IMR-90 (cell line): Measurements from ENCODE around the gene STPG1. TPM values are rescaled to one million over a fixed set of nuclear protein-coding genes. Genes with fewer than 3 reads are reported as not detected.

Experiments used
- ATAC-seq: fragments of 200-7000 bp; cut with Tn5 transposase; 2 replicates; pipeline ENCODE4 v1.9.1; 2020; ENCODE audit warnings: low read depth, mild to moderate bottlenecking, moderate library complexity
- BruUV-seq: library from RNA; stranded (reverse); fragments of 400-500 nt; replicated peaks from 2 replicates; lab custom pipeline; 2021; lab: Mats Ljungman, UMichigan
- CTCF ChIA-PET: fragments of 300-600 bp; formaldehyde crosslinking; extraction: SDS; loops from one replicate; lab custom pipeline; 2021; ENCODE audit warnings: antibody characterized with exemption; lab: Yijun Ruan, JAX
- POLR2A ChIA-PET: fragments of 300-600 bp; sonication (Branson Sonifier 250); formaldehyde crosslinking; loops from one replicate; lab custom pipeline; 2022; ENCODE audit warnings: antibody characterized with exemption; ENCODE audit not compliant: unreplicated experiment; lab: Charles Lee
- DNase-seq: peaks from one replicate; pipeline ENCODE4 v3.0.0; 2013
- H2AFZ ChIP-seq: replicated peaks from 2 replicates; pipeline ENCODE3; 2013; ENCODE audit warnings: low read length, mild to moderate bottlenecking; ENCODE audit not compliant: poor library complexity
- H2AK5ac ChIP-seq: 2 replicates; pipeline ENCODE4 v1.6.1; 2013; ENCODE audit warnings: low read depth, low read length, inconsistent platforms
- H2AK9ac ChIP-seq: replicated peaks from 2 replicates; pipeline ENCODE3; 2013; ENCODE audit warnings: mild to moderate bottlenecking, low read depth, low read length, moderate library complexity; ENCODE audit not compliant: poor library complexity
- H2BK120ac ChIP-seq: 2 replicates; pipeline ENCODE4 v1.6.1; 2013; ENCODE audit warnings: low read depth, low read length, inconsistent platforms
- H2BK15ac ChIP-seq: 3 replicates; pipeline ENCODE4 v1.6.1; 2013; ENCODE audit warnings: low read depth, low read length, inconsistent platforms
- H2BK20ac ChIP-seq: 2 replicates; pipeline ENCODE4 v1.6.1; 2013; ENCODE audit warnings: low read depth, mild to moderate bottlenecking, inconsistent platforms, low read length, moderate library complexity
- H2BK5ac ChIP-seq: 2 replicates; pipeline ENCODE4 v1.6.1; 2013; ENCODE audit warnings: mild to moderate bottlenecking, low read depth, low read length, inconsistent platforms; ENCODE audit not compliant: poor library complexity, severe bottlenecking
- H3K14ac ChIP-seq: replicated peaks from 2 replicates; pipeline ENCODE4 v1.6.1; 2013; ENCODE audit warnings: low read depth, low read length, inconsistent platforms
- H3K18ac ChIP-seq: 2 replicates; pipeline ENCODE4 v1.6.1; 2013; ENCODE audit warnings: low read depth, low read length, control low read depth
- H3K23ac ChIP-seq: 2 replicates; pipeline ENCODE4 v1.6.1; 2013; ENCODE audit warnings: low read depth, low read length, inconsistent platforms
- H3K27ac ChIP-seq: 2 replicates; pipeline ENCODE4 v1.5.1; 2013; ENCODE audit warnings: mild to moderate bottlenecking, control low read depth, low read length; ENCODE audit not compliant: insufficient read depth
- H3K27me3 ChIP-seq: 2 replicates; pipeline ENCODE4 v1.6.1; 2013; ENCODE audit warnings: low read length; ENCODE audit not compliant: control insufficient read depth, insufficient read depth
- H3K36me3 ChIP-seq: 2 replicates; pipeline ENCODE4 v1.6.1; 2013; ENCODE audit warnings: low read length, mixed read lengths; ENCODE audit not compliant: control insufficient read depth, insufficient read depth
- H3K4ac ChIP-seq: 2 replicates; pipeline ENCODE4 v1.6.1; 2013; ENCODE audit warnings: low read depth, low read length, inconsistent platforms
- H3K4me1 ChIP-seq: 2 replicates; pipeline ENCODE4 v1.6.1; 2013; ENCODE audit warnings: low read length, mixed read lengths; ENCODE audit not compliant: control insufficient read depth, insufficient read depth
- H3K4me2 ChIP-seq: 2 replicates; pipeline ENCODE4 v1.6.1; 2013; ENCODE audit warnings: low read depth, mild to moderate bottlenecking, control low read depth, low read length, moderate library complexity
- H3K4me3 ChIP-seq: 2 replicates; pipeline ENCODE4 v1.5.1; 2013; ENCODE audit warnings: low read depth, mild to moderate bottlenecking, control low read depth, low read length, moderate library complexity; ENCODE audit not compliant: insufficient read depth
- H3K56ac ChIP-seq: 2 replicates; pipeline ENCODE4 v1.6.1; 2013; ENCODE audit warnings: low read length, inconsistent platforms; ENCODE audit not compliant: insufficient read depth; ENCODE audit errors: extremely low read depth
- H3K79me1 ChIP-seq, 2 experiments: 2 replicates each; pipeline ENCODE4 v1.6.1; 2013; ENCODE audit warnings: low read length in 2 of 2, inconsistent platforms in 1 of 2, low read depth in 1 of 2
- H3K9ac ChIP-seq: 2 replicates; pipeline ENCODE4 v1.6.1; 2013; ENCODE audit warnings: low read depth, low read length, control low read depth
- H3K9me1 ChIP-seq: 2 replicates; pipeline ENCODE4 v1.6.1; 2013; ENCODE audit warnings: low read length, inconsistent platforms; ENCODE audit not compliant: insufficient read depth
- H3K9me3 ChIP-seq: 2 replicates; pipeline ENCODE4 v1.6.1; 2013; ENCODE audit warnings: low read length; ENCODE audit not compliant: control insufficient read depth, insufficient read depth
- H4K20me1 ChIP-seq: 2 replicates; pipeline ENCODE4 v1.6.1; 2013; ENCODE audit warnings: low read length, inconsistent platforms; ENCODE audit not compliant: insufficient read depth
- H4K5ac ChIP-seq: 2 replicates; pipeline ENCODE4 v1.6.1; 2013; ENCODE audit warnings: mild to moderate bottlenecking, low read depth, low read length, control low read depth
- H4K8ac ChIP-seq, 2 experiments: 2 replicates each; pipeline ENCODE4 v1.6.1; 2013; ENCODE audit warnings: low read depth in 2 of 2, low read length in 2 of 2, control low read depth in 1 of 2, inconsistent platforms in 1 of 2
- H4K91ac ChIP-seq: 2 replicates; pipeline ENCODE4 v1.6.1; 2013; ENCODE audit warnings: low read depth, low read length, inconsistent platforms; ENCODE audit not compliant: insufficient read depth
- BHLHE40 ChIP-seq: fragments of 150-350 bp; IDR thresholded peaks from 2 replicates; pipeline ENCODE4 v1.6.1; 2016; ENCODE audit warnings: mild to moderate bottlenecking, low read depth, low read length
- CEBPB ChIP-seq: IDR thresholded peaks from 2 replicates; pipeline ENCODE4 v1.6.1; 2012; ENCODE audit warnings: low read depth, low read length, improper control_type of control experiment
- CHD1 ChIP-seq: IDR thresholded peaks from 2 replicates; pipeline ENCODE4 v1.6.1; 2012; ENCODE audit warnings: low read depth, low read length, improper control_type of control experiment
- FOS ChIP-seq: fragments of 150-350 bp; IDR thresholded peaks from 2 replicates; pipeline ENCODE4 v1.6.1; 2016; ENCODE audit warnings: low read depth, low read length
- MAFK ChIP-seq: IDR thresholded peaks from 2 replicates; pipeline ENCODE4 v1.6.1; 2012; ENCODE audit warnings: low read depth, low read length, improper control_type of control experiment
- MAZ ChIP-seq: IDR thresholded peaks from 2 replicates; pipeline ENCODE4 v1.6.1; 2012; ENCODE audit warnings: low read depth, mild to moderate bottlenecking, low read length, improper control_type of control experiment, moderate library complexity, borderline replicate concordance
- MXI1 ChIP-seq: IDR thresholded peaks from 2 replicates; pipeline ENCODE4 v1.6.1; 2012; ENCODE audit warnings: low read depth, mild to moderate bottlenecking, low read length, moderate library complexity, borderline replicate concordance
- NFE2L2 ChIP-seq: fragments of 150-350 bp; IDR thresholded peaks from 2 replicates; pipeline ENCODE4 v1.6.1; 2016; ENCODE audit warnings: low read depth, mild to moderate bottlenecking, low read length
- POLR2A ChIP-seq: IDR thresholded peaks from 2 replicates; pipeline ENCODE4 v1.6.1; 2012; ENCODE audit warnings: mild to moderate bottlenecking, low read depth, low read length
- RAD21 ChIP-seq: IDR thresholded peaks from 2 replicates; pipeline ENCODE4 v1.6.1; 2012; ENCODE audit warnings: low read length, improper control_type of control experiment
- RCOR1 ChIP-seq: IDR thresholded peaks from 2 replicates; pipeline ENCODE4 v1.6.1; 2012; ENCODE audit warnings: mild to moderate bottlenecking, low read length, improper control_type of control experiment; ENCODE audit not compliant: insufficient replicate concordance
- RFX5 ChIP-seq: IDR thresholded peaks from 2 replicates; pipeline ENCODE4 v1.8.0; 2012; ENCODE audit warnings: low read depth, mild to moderate bottlenecking, low read length, moderate library complexity
- SMC3 ChIP-seq: fragments of 150-350 bp; IDR thresholded peaks from 2 replicates; pipeline ENCODE4 v1.6.1; 2016; ENCODE audit warnings: low read depth, mild to moderate bottlenecking, antibody characterized with exemption, low read length, moderate library complexity
- WGBS, 2 experiments: methylation state at CpG; one replicate each; pipeline versions ENCODE4 v1.1.5 to v1.1.7; 2013; ENCODE audit warnings: missing lambda C conversion rate in 2 of 2; ENCODE audit not compliant: insufficient read length in 1 of 2; ENCODE audit errors: extremely low coverage in 2 of 2; 5-methylcytosine and 5-hydroxymethylcytosine counted together
- dilution Hi-C: fragments of 300-500 bp; cut with HindIII; formaldehyde crosslinking; loops from one replicate; pipeline ENCODE4 v1.14.3; 2018; ENCODE audit warnings: low sequenced_read_pairs; ENCODE audit not compliant: unreplicated experiment
- in situ Hi-C: fragments of 300-500 bp; cut with MboI; formaldehyde crosslinking; loops from 3 replicates; pipeline ENCODE4 v1.14.3; 2019; ENCODE audit warnings: low sequenced_read_pairs, inconsistent platforms, mixed read lengths
- intact Hi-C: fragments of 100-400 bp; cut with micrococcal nuclease; formaldehyde crosslinking; loops from 2 replicates; pipeline ENCODE4 v1.10.0; 2022
- polyA plus RNA-seq, 3 experiments: library from polyadenylated mRNA; depleted of rRNA; stranded (reverse); fragments of >200 nt; gene quantifications; 2 replicates each; pipeline ENCODE4 v1.2.3, GENCODE V29; 2012; ENCODE audit warnings: low replicate concordance in 1 of 3
- total RNA-seq: library from RNA; depleted of rRNA; stranded (reverse); fragments of >200 nt; gene quantifications from 2 replicates; pipeline ENCODE4 v1.2.3, GENCODE V29; 2012
- TF ChIP-seq, protein P1 (sequence below): conservative IDR thresholded peaks from 2 replicates; pipeline ENCODE4 v1.5.1; 2012; ENCODE audit warnings: mild to moderate bottlenecking, low read depth, low read length, improper control_type of control experiment
- TF ChIP-seq, protein P2 (sequence below): fragments of 150-350 bp; IDR thresholded peaks from 2 replicates; pipeline ENCODE4 v1.6.1; 2017; ENCODE audit warnings: mild to moderate bottlenecking, antibody characterized with exemption, low read length, low read depth
- TF ChIP-seq, protein P3 (sequence below): fragments of 150-350 bp; IDR thresholded peaks from 2 replicates; pipeline ENCODE4 v1.6.1; 2016; ENCODE audit warnings: low read depth, mild to moderate bottlenecking, low read length, moderate library complexity, borderline replicate concordance

STPG1 gene
- total and polyA plus RNA-seq, 2 of the 4 experiments (the other 2 are of a cell fraction) = 3.0 to 6.5 TPM

DNA sequence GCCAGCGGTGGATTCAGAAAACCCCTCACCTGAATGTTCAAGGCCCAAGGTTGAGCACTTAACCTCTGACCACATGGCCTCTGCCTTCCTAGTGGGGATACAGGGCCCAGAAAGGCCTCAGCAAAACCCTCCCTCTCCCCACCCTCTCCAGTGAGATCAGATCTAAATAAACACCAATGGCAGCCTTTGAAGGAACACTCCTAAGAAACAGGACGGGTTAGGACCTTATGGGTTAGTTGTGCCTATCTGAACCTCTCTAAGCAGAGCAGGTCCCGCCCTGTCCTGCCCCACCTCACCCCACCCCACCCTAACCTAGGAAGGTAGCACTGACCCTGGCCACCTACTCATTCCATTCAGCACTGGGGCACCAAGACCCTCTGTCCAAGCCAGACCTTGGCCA, 102.3 kb downstream of the STPG1 start:
- no peak overlapping the region for H3K14ac ChIP-seq
- no peak overlapping the region for H3K56ac ChIP-seq
- H3K9ac ChIP-seq = no peak overlapping the region
- no peak overlapping the region for H3K4ac ChIP-seq
- H4K8ac ChIP-seq = no peak overlapping the region
- no TSS peak for BruUV-seq
- no peak overlapping the region for H3K27ac ChIP-seq
- H3K27me3 ChIP-seq = peaks cover 32% of the 10 kb centered on the region
- H3K36me3 ChIP-seq = no peaks in the 10 kb centered on the region
- no peak overlapping the region for H3K4me2 ChIP-seq
- no peak overlapping the region for H2BK5ac ChIP-seq
- in situ Hi-C loops = no loop called here
- no peak overlapping the region for H3K18ac ChIP-seq
- H2AFZ ChIP-seq = no peak overlapping the region
- H2BK15ac ChIP-seq = no peak overlapping the region
- DNase-seq (no peak), ATAC-seq (no peak)
- H4K91ac ChIP-seq = no peak overlapping the region
- dilution Hi-C loops = no loop called here
- no peaks in the 10 kb centered on the region for H3K9me3 ChIP-seq
- no peak overlapping the region for H4K5ac ChIP-seq
- ChIA-PET POLR2A (no interaction called here), CTCF (no interaction called here)
- no peak overlapping the region for H3K4me3 ChIP-seq
- H2AK5ac ChIP-seq = no peak overlapping the region
- H3K79me1 ChIP-seq = no peaks in the 10 kb centered on the region
- no peaks in the 10 kb centered on the region for H3K9me1 ChIP-seq
- H4K20me1 ChIP-seq = no peaks in the 10 kb centered on the region
- H2BK120ac ChIP-seq = no peak overlapping the region
- TF ChIP-seq, protein P1, sequence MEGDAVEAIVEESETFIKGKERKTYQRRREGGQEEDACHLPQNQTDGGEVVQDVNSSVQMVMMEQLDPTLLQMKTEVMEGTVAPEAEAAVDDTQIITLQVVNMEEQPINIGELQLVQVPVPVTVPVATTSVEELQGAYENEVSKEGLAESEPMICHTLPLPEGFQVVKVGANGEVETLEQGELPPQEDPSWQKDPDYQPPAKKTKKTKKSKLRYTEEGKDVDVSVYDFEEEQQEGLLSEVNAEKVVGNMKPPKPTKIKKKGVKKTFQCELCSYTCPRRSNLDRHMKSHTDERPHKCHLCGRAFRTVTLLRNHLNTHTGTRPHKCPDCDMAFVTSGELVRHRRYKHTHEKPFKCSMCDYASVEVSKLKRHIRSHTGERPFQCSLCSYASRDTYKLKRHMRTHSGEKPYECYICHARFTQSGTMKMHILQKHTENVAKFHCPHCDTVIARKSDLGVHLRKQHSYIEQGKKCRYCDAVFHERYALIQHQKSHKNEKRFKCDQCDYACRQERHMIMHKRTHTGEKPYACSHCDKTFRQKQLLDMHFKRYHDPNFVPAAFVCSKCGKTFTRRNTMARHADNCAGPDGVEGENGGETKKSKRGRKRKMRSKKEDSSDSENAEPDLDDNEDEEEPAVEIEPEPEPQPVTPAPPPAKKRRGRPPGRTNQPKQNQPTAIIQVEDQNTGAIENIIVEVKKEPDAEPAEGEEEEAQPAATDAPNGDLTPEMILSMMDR = no peak
- TF ChIP-seq RFX5 = no peak
- no peak for TF ChIP-seq MAFK
- TF ChIP-seq, protein P2, sequence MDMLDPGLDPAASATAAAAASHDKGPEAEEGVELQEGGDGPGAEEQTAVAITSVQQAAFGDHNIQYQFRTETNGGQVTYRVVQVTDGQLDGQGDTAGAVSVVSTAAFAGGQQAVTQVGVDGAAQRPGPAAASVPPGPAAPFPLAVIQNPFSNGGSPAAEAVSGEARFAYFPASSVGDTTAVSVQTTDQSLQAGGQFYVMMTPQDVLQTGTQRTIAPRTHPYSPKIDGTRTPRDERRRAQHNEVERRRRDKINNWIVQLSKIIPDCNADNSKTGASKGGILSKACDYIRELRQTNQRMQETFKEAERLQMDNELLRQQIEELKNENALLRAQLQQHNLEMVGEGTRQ = no peak
- no peak for TF ChIP-seq NFE2L2
- no peak for TF ChIP-seq MXI1
- no peak for TF ChIP-seq FOS
- no peak for TF ChIP-seq MAZ
- TF ChIP-seq CHD1 = no peak
- no peak for TF ChIP-seq RAD21
- TF ChIP-seq CEBPB = no peak
- no peak for TF ChIP-seq BHLHE40
- TF ChIP-seq, protein P3, sequence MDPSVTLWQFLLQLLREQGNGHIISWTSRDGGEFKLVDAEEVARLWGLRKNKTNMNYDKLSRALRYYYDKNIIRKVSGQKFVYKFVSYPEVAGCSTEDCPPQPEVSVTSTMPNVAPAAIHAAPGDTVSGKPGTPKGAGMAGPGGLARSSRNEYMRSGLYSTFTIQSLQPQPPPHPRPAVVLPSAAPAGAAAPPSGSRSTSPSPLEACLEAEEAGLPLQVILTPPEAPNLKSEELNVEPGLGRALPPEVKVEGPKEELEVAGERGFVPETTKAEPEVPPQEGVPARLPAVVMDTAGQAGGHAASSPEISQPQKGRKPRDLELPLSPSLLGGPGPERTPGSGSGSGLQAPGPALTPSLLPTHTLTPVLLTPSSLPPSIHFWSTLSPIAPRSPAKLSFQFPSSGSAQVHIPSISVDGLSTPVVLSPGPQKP = no peak
- no peak for TF ChIP-seq RCOR1
- no peak for TF ChIP-seq POLR2A
- TF ChIP-seq SMC3 = no peak
- H3K23ac ChIP-seq = no peak overlapping the region
- intact Hi-C loops = no loop called here
- H3K4me1 ChIP-seq = no peaks in the 10 kb centered on the region
- H2AK9ac ChIP-seq = no peak overlapping the region
- no peak overlapping the region for H2BK20ac ChIP-seq
- no CpG with 5 or more reads among the region's 3 CpGs for WGBS, 2 experiments
